ENCODE measurements around the gene RECK. TPM values are rescaled to one million over a fixed set of nuclear protein-coding genes. Genes with fewer than 3 reads are reported as not detected.

RECK gene
- total RNA-seq, 1 experiment from 2014 or later: 10.3 TPM

DNA sequence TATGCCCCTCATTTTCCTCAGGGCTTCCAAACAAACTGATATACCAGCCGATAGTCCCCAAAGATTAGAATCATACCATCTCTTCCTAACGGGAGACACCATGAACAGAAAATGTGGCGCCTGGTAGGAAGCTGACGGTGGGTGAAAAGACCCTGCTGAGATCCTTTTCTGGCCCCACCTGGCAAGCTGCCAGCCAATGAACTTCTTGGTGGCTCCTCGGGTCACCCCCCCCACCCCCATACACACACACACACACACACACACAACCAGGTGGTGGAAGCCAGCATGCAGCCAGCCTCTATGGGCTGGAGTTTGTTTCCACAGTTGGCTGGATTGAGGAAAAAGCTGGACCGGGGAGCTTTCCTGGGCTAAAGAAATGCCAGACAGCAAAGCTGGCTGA lies 127.7 kb downstream of the RECK start:
- Histone ChIP-seq H2BK120ac (ENCODE audit: low read depth, low read length, poor library complexity, severe bottlenecking) (no peak overlapping the region), H3K79me1 (ENCODE audit: insufficient read depth, low read depth, low read length, poor library complexity, severe bottlenecking) (no peaks in the 10 kb centered on the region), H3K79me2 (ENCODE audit: insufficient read depth, low read length) (no peaks in the 10 kb centered on the region), H2AFZ (ENCODE audit: low read length) (no peak overlapping the region), H2BK12ac (ENCODE audit: insufficient read length, low read depth, low read length) (no peak overlapping the region), H3K27ac (ENCODE audit: insufficient read length, low read depth, low read length) (no peak overlapping the region), H3K4me2 (ENCODE audit: insufficient read depth, insufficient read length, low read length) (no peak overlapping the region), H3K4ac (ENCODE audit: low read depth, low read length) (no peak overlapping the region), H2BK15ac (ENCODE audit: low read depth, low read length) (no peak overlapping the region), H3K9ac (ENCODE audit: extremely low read depth, insufficient read length, low read length) (no peak overlapping the region), H3K4me1 (ENCODE audit: insufficient read depth, low read length) (peaks cover 10% of the 10 kb centered on the region), H4K91ac (ENCODE audit: insufficient read length, low read depth, low read length) (no peak overlapping the region), H3K18ac (ENCODE audit: insufficient read length, low read depth, low read length) (no peak overlapping the region), H4K20me1 (ENCODE audit: control insufficient read depth, insufficient read depth, insufficient read length) (no peaks in the 10 kb centered on the region), H2BK20ac (ENCODE audit: low read depth, low read length, poor library complexity, severe bottlenecking) (no peak overlapping the region), H4K8ac (replicated peaks; ENCODE audit: insufficient read length, low read depth, low read length) (no peak overlapping the region), H3T11ph (ENCODE audit: low read length) (no peak overlapping the region), H3K23ac (ENCODE audit: insufficient read length, low read depth, low read length) (no peak overlapping the region), H3K23me2 (ENCODE audit: insufficient read length, low read depth, low read length, poor library complexity, severe bottlenecking) (no peaks in the 10 kb centered on the region), H2AK5ac (ENCODE audit: insufficient read length, low read length) (no peak overlapping the region), H3K9me3 (ENCODE audit: control insufficient read depth, low read depth, low read length) (no peaks in the 10 kb centered on the region), H2BK5ac (ENCODE audit: insufficient read length, low read length) (no peak overlapping the region), H4K5ac (ENCODE audit: insufficient read length, low read depth, low read length) (no peak overlapping the region), H3K27me3 (ENCODE audit: insufficient read depth, low read length) (no peaks in the 10 kb centered on the region), H3K56ac (ENCODE audit: insufficient read length, low read depth, low read length) (no peak overlapping the region), H3K14ac (ENCODE audit: insufficient read depth, low read length) (no peak overlapping the region)
- peak overlapping the region in 1 of 3 experiments; percentile 12; a peak in 1 of 7 replicates for H3K27ac Mint-ChIP-seq
- no CpG with 5 or more reads among the region's 6 CpGs for WGBS (ENCODE audit: extremely low coverage, insufficient read length, low lambda C conversion rate)
- H3K4me3 Mint-ChIP-seq: no peak overlapping the region
- DNase-seq: no peak
- peaks cover 36 to 47% of the 10 kb centered on the region in 2 experiments for H3K4me1 Mint-ChIP-seq
- TF ChIP-seq, protein P1, sequence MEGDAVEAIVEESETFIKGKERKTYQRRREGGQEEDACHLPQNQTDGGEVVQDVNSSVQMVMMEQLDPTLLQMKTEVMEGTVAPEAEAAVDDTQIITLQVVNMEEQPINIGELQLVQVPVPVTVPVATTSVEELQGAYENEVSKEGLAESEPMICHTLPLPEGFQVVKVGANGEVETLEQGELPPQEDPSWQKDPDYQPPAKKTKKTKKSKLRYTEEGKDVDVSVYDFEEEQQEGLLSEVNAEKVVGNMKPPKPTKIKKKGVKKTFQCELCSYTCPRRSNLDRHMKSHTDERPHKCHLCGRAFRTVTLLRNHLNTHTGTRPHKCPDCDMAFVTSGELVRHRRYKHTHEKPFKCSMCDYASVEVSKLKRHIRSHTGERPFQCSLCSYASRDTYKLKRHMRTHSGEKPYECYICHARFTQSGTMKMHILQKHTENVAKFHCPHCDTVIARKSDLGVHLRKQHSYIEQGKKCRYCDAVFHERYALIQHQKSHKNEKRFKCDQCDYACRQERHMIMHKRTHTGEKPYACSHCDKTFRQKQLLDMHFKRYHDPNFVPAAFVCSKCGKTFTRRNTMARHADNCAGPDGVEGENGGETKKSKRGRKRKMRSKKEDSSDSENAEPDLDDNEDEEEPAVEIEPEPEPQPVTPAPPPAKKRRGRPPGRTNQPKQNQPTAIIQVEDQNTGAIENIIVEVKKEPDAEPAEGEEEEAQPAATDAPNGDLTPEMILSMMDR (conservative IDR thresholded peaks at IDR 0.05): no peak
- no peaks in the 10 kb centered on the region; a peak in 1 of 5 replicates for H3K9me3 Mint-ChIP-seq
- peaks cover 0 to 10% (median 0%) of the 10 kb centered on the region in 3 experiments; a peak in 1 of 7 replicates for H3K36me3 Mint-ChIP-seq (ENCODE audit: insufficient read depth in 1 of 3, low read depth in 3 of 3)
- H3K27me3 Mint-ChIP-seq (ENCODE audit: low read depth): peaks cover 15% of the 10 kb centered on the region

Data from H9 (cell line).